MM.1S (cell line): ENCODE results near the gene MAPKAPK3.

Experiments
- CTCF ChIP-seq: fragments of 300-600 bp; sonication (generic); IDR thresholded peaks from 2 replicates; pipeline ENCODE4 v1.5.1; 2016; ENCODE audit warnings: antibody characterized with exemption, low read length, mixed read lengths
- EZH2 ChIP-seq: fragments of 300-600 bp; sonication (generic); optimal IDR thresholded peaks from 2 replicates; pipeline ENCODE3; 2017; ENCODE audit warnings: low read depth, mild to moderate bottlenecking, antibody characterized with exemption, low read length, mixed read lengths
- EZH2phosphoT487 ChIP-seq: fragments of 300-600 bp; sonication (generic); IDR thresholded peaks from 2 replicates; pipeline ENCODE4 v1.6.1; 2018; ENCODE audit warnings: antibody characterized with exemption, low read length

GRCh38 chr3:50604110-50604621 is 12.8 kb upstream of the MAPKAPK3 start:
- TF ChIP-seq CTCF, result no peak
- no peak for TF ChIP-seq EZH2
- no peak for TF ChIP-seq EZH2phosphoT487
